ENCODE measurements around the gene SYNPO. TPM values are rescaled to one million over a fixed set of nuclear protein-coding genes. Genes with fewer than 3 reads are reported as not detected.
A peak's percentile ranks its signal among the peaks of the same experiment; 100 is the strongest.

Gene SYNPO
- polyA plus RNA-seq, 1 of the 3 experiments (the other 2 are of a cell fraction), result 5.1 TPM

DNA sequence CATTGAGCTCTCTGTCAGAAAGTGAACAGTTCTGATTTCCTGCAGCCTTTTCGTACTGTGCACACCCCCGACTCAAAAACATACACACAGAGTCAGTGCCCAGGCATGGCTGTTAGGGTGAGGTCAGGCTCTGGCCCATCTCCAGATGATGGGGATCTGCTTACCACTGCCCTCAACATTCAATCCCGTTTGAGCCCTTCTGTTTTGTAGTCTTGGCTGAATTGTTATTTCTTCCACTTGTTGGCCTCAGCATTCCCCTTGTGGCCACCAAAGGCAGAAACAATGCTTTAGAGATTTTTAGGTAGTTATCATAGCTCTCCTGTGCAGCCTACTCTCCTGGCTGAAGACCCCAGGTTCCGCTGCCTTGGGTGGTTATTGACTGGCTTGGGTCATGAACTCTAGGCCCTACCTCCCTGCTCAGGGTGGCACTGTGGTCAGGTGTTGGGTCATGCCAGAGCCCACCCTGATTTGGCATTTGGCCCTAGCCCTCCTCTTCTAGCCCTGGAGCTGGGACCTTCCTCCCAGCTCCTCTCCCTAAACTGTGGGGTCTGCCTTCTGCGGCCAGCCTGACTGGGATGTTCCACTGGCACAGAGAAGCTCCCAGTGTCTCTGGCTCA, 12.8 kb downstream of the SYNPO start (continued):
- TF ChIP-seq, protein P1, sequence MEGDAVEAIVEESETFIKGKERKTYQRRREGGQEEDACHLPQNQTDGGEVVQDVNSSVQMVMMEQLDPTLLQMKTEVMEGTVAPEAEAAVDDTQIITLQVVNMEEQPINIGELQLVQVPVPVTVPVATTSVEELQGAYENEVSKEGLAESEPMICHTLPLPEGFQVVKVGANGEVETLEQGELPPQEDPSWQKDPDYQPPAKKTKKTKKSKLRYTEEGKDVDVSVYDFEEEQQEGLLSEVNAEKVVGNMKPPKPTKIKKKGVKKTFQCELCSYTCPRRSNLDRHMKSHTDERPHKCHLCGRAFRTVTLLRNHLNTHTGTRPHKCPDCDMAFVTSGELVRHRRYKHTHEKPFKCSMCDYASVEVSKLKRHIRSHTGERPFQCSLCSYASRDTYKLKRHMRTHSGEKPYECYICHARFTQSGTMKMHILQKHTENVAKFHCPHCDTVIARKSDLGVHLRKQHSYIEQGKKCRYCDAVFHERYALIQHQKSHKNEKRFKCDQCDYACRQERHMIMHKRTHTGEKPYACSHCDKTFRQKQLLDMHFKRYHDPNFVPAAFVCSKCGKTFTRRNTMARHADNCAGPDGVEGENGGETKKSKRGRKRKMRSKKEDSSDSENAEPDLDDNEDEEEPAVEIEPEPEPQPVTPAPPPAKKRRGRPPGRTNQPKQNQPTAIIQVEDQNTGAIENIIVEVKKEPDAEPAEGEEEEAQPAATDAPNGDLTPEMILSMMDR (IDR thresholded peaks at IDR 0.05), result peak; percentile 55
- no peak for TF ChIP-seq EZH2phosphoT487 (IDR thresholded peaks at IDR 0.05; ENCODE audit: borderline replicate concordance, low read depth)
- no peak for TF ChIP-seq NRF1 (IDR thresholded peaks at IDR 0.05; ENCODE audit: low read depth, low read length)
- TF ChIP-seq TAF1 (IDR thresholded peaks at IDR 0.05; ENCODE audit: borderline replicate concordance, low read depth, low read length), result no peak
- TF ChIP-seq, protein P2, sequence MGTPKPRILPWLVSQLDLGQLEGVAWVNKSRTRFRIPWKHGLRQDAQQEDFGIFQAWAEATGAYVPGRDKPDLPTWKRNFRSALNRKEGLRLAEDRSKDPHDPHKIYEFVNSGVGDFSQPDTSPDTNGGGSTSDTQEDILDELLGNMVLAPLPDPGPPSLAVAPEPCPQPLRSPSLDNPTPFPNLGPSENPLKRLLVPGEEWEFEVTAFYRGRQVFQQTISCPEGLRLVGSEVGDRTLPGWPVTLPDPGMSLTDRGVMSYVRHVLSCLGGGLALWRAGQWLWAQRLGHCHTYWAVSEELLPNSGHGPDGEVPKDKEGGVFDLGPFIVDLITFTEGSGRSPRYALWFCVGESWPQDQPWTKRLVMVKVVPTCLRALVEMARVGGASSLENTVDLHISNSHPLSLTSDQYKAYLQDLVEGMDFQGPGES (IDR thresholded peaks at IDR 0.05; ENCODE audit: low read depth, low read length), result no peak
- TF ChIP-seq EP300 (IDR thresholded peaks at IDR 0.05; ENCODE audit: borderline replicate concordance in 1 of 2, low read depth in 1 of 2, low read length in 1 of 2), result no peak
- TF ChIP-seq FOSL2 (IDR thresholded peaks at IDR 0.05; ENCODE audit: borderline replicate concordance, low read depth), result peak; percentile 6; the same call in 1 of the 2 replicates
- no peak for TF ChIP-seq GATA2 (CRISPR knock-in tag; IDR thresholded peaks at IDR 0.05)
- no peak for TF ChIP-seq YY1 (IDR thresholded peaks at IDR 0.05; ENCODE audit: low read depth)

- Histone ChIP-seq H3F3A (replicated peaks; ENCODE audit: insufficient read depth) (no peaks in the 10 kb centered on the region), H2AFZ (ENCODE audit: low read depth) (no peak overlapping the region), H3K27me3 (ENCODE audit: insufficient read depth) (no peaks in the 10 kb centered on the region), H3K27ac (ENCODE audit: low read depth in 2 of 2, low read length in 1 of 2) (peak overlapping the region in 1 of 2 experiments; percentile 76; a peak in 2 of 4 replicates), H3K9me2 (no peaks in the 10 kb centered on the region), H3K9me3 (no peaks in the 10 kb centered on the region), H3K4me1 (ENCODE audit: control insufficient read depth in 1 of 2, insufficient read depth in 2 of 2, low read depth in 1 of 2, low read length in 1 of 2) (peaks cover 9 to 59% of the 10 kb centered on the region in 2 experiments), H3K9ac (no peak overlapping the region), H3K4me3 (ENCODE audit: low read depth in 2 of 2, low read length in 1 of 2) (no peak overlapping the region), H3K4me2 (no peak overlapping the region), H3K79me2 (ENCODE audit: insufficient read depth) (no peaks in the 10 kb centered on the region), H4K20me1 (ENCODE audit: insufficient read depth) (no peaks in the 10 kb centered on the region; the same call in 1 of the 2 replicates), H3K36me3 (replicated peaks in 1 of 2; ENCODE audit: control insufficient read depth in 1 of 2, insufficient read depth in 2 of 2, low read length in 1 of 2) (peaks cover 4 to 27% of the 10 kb centered on the region in 2 experiments)
- 85% methylated on average over 2 of the region's 2 CpGs for WGBS (ENCODE audit: low lambda C conversion rate)
- no peak for TF ChIP-seq RXRA (IDR thresholded peaks at IDR 0.05; ENCODE audit: borderline replicate concordance, low read depth)
- TF ChIP-seq, protein P1 (IDR thresholded peaks at IDR 0.05), result no peak
- TF ChIP-seq, protein P3, sequence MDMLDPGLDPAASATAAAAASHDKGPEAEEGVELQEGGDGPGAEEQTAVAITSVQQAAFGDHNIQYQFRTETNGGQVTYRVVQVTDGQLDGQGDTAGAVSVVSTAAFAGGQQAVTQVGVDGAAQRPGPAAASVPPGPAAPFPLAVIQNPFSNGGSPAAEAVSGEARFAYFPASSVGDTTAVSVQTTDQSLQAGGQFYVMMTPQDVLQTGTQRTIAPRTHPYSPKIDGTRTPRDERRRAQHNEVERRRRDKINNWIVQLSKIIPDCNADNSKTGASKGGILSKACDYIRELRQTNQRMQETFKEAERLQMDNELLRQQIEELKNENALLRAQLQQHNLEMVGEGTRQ (IDR thresholded peaks at IDR 0.05; ENCODE audit: borderline replicate concordance, low read depth, low read length), result no peak
- no peak for TF ChIP-seq RCOR1 (IDR thresholded peaks at IDR 0.05; ENCODE audit: low read length)
- no peak for TF ChIP-seq YY1 (IDR thresholded peaks at IDR 0.05; ENCODE audit: low read depth)
- no peak for TF ChIP-seq CHD2 (IDR thresholded peaks at IDR 0.05; ENCODE audit: low read length, partially characterized antibody)
- no peak for TF ChIP-seq FOXM1 (IDR thresholded peaks at IDR 0.05; ENCODE audit: low read depth)
- ChIA-PET POLR2A (interaction anchor here (1.5 to 2.3 kb wide), 2 partner anchors 23 to 52 kb away, joined by 5 to 7 read pairs; no protein-coding TSS in a partner anchor), CTCF (interaction anchor here (0.8 to 12.2 kb wide), 19 partner anchors 9 to 195 kb away, joined by 3 to 160 read pairs (median 5); partner anchors contain the start of genes RBM22 and SMIM3)
- no peak for DNase-seq
Measured at GRCh38 chr5:150653762-150654556, 13.5 kb downstream of the SYNPO start.

Measured in SK-N-SH (cell line).